Ramos (cell line): ENCODE results near the gene APOC3.
"Not testable (repeated sequence)": the region's sequence is repeated elsewhere in the genome, so short reads cannot be mapped to it uniquely, and the experiment has no call there.

Experiments used
- in situ Hi-C: fragments of 300-500 bp; cut with MboI; formaldehyde crosslinking; loops from one replicate; pipeline ENCODE4 v1.14.3; 2022; ENCODE audit warnings: low sequenced_read_pairs; ENCODE audit not compliant: unreplicated experiment

APOC3 gene

GRCh38 chr11:116800610-116801009, 29.1 kb upstream of the APOC3 start:
- in situ Hi-C loops: no loop called here

- in situ Hi-C loops: not testable (repeated sequence)
Measured at GRCh38 chr11:116801662-116802061, 28.0 kb upstream of the APOC3 start.

- in situ Hi-C loops: no loop called here
Measured at GRCh38 chr11:116804001-116804400, 25.7 kb upstream of the APOC3 start.

- in situ Hi-C loops: no loop called here
Measured at GRCh38 chr11:116807601-116808261, 22.0 kb upstream of the APOC3 start.

- in situ Hi-C loops: no loop called here
Measured at GRCh38 chr11:116808262-116809175, 21.2 kb upstream of the APOC3 start.

- in situ Hi-C loops: no loop called here
Measured at GRCh38 chr11:116811194-116811593, 18.5 kb upstream of the APOC3 start.

- in situ Hi-C loops: no loop called here
Measured at GRCh38 chr11:116812109-116812508, 17.6 kb upstream of the APOC3 start.

- in situ Hi-C loops: no loop called here
Measured at GRCh38 chr11:116813170-116813569, 16.5 kb upstream of the APOC3 start.

GRCh38 chr11:116813781-116814471, 15.8 kb upstream of the APOC3 start:
- in situ Hi-C loops: no loop called here

- in situ Hi-C loops: no loop called here
Measured at GRCh38 chr11:116814502-116814901, 15.2 kb upstream of the APOC3 start.

GRCh38 chr11:116819049-116819448, 10.7 kb upstream of the APOC3 start:
- in situ Hi-C loops: no loop called here

- in situ Hi-C loops: no loop called here
Measured at GRCh38 chr11:116821050-116821918, 8.4 kb upstream of the APOC3 start.

GRCh38 chr11:116822575-116822974, 7.1 kb upstream of the APOC3 start:
- in situ Hi-C loops: no loop called here

GRCh38 chr11:116823031-116823843, 6.5 kb upstream of the APOC3 start, which contains the start of gene APOA4:
Gene APOA4 (minus strand): TSS chr11:116823304. CDS start chr11:116823191, 113 bp downstream.
- in situ Hi-C loops: no loop called here

GRCh38 chr11:116825434-116825833, 4.3 kb upstream of the APOC3 start:
- in situ Hi-C loops: no loop called here

- in situ Hi-C loops: no loop called here
Measured at GRCh38 chr11:116825854-116826750, 3.6 kb upstream of the APOC3 start.

- in situ Hi-C loops: no loop called here
Measured at GRCh38 chr11:116826751-116827431, 2.8 kb upstream of the APOC3 start.

GRCh38 chr11:116827461-116827860, 2.2 kb upstream of the APOC3 start:
- in situ Hi-C loops: no loop called here
